Measurements from ENCODE around the gene PLEKHA4.

The PLEKHA4 gene

DNA sequence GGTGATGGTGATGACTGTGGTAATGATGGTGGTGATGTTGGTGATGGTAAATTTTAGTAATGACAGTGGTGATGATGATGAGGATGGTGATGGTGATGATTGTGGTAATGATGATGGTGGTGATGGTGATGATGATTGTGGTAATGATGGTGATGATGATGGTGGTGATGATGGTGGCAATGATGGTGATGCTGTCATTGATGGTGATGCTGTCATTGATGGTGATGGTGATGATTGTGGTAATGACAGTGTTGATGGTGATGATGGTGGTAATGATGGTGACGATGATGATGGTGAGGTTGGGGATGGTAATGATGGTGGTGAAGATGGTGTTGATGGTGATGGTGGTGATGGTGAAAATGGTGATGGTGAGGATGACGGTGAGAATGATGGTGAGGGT lies 45.9 kb downstream of the PLEKHA4 start:
- no peak for DNase-seq

DNA sequence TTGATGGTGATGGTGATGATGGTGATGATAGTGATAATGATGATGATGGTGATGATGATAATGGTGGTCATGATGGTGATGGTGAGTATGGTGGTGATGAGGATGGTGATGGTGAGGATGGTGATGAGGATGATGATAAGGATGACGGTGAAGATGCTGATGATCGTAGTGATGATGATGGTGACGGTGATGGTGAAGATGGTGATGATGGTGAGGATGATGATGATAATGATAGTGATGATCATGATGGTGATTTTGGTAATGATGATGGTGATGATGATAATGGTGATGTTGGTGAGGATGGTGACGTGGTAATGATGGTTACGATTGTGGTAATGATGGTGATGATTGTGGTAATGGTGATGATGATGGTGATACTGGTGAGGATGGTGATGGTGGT lies 46.8 kb downstream of the PLEKHA4 start:
- DNase-seq = no peak

DNA sequence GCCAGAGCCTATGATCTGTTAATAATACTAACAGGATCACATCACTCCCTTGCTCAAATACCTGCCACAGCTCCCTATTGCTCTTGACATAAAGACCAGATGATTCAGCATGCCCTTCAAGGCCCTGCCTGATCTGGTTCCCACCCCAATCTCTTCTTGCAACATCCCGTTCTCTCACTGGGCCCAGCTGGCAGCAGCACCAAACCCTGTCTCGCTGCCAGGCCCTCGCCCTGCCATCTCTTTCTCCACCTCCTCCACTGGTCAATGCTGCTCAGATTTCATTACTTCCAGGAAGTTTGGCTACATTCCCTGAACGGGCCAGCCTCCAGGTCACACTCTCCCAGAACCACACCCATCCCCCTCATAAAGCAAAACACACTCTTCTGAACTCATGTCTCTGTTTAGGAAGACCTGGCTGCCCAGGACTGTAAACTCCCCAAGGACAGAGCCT lies 49.0 kb downstream of the PLEKHA4 start:
- peak; percentile 34 for DNase-seq

DNA sequence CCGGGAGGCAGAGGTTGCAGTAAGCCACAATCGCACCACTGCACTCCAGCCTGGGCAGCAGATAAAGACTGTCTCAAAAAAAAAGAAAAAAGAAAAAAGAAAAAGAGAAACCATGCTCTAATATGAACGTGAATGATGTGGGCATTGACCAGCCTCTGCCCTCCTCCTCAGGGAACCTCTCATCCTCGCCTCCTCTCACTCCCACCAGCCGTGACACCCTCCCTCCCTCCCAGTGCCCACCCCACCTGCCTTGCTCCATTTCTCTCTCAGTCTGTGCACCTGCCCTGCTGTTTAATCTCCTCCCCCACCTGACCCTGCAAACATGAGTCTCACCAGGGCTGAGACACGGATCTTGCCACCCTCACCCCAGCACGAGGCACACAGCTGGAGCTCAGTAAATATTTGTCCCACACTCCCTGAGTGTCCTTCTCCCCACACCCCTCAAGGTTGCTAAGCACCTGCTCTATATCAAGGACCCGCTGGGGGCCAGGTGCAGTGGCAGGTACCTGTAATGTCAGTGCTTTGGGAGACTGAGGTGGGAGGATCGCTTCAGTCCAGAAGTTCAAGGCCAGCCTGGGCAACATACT lies 50.1 kb downstream of the PLEKHA4 start:
- DNase-seq = no peak

DNA sequence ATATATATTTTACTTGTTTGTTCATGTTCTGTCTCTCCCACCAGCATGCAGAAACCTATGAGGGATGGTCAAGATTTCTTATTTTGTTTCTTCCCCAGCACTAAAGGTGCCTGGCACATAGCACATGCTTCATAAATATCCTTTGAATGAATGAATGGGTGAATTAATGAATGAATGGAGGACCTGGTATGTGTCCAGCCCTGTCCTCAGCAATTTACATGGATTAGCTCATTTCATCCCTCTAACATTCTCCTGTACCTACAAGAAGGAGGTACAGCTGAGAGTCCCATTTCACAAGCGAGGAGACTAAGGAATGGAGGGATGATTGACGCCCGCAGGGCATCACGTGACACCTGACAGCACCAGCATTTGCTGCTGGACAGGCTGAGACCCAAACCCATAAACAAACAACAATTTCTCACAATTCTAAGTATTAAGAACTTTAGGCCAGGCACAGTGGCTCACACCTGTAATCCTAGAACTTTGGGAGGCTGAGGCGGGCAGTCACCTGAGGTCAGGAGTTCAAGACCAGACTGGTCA lies 50.8 kb downstream of the PLEKHA4 start:
- DNase-seq = no peak

DNA sequence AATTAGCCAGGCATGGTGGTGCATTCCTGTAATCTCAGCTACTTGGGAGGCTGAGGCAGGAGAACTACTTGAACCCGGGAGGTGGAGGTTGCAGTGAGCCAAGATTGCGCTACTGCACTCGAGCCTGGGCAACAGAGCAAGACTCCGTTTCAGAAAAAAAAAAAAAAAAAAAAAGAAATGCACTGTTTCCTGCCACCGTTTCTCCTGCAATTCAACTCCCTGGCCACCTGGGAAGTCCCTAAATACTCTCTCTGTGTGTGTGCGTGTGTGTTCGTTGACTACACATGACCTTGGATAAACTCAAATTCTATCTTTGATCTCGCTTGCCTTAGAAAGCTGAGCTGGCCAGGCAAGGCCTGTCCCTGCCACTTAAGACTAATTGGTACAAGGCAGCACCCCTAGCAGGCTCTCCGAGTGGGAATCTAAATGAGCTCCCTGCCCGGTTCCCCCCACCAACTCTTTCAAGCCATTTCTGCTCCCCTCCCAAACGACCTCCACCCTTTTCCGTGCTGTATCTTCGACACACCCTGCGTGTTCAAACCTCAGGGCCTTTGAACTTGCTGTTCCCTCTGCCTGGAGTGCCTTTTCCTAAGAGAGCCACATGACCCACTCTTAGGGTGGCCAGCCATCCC lies 52.4 kb downstream of the PLEKHA4 start:
- no peak for DNase-seq

DNA sequence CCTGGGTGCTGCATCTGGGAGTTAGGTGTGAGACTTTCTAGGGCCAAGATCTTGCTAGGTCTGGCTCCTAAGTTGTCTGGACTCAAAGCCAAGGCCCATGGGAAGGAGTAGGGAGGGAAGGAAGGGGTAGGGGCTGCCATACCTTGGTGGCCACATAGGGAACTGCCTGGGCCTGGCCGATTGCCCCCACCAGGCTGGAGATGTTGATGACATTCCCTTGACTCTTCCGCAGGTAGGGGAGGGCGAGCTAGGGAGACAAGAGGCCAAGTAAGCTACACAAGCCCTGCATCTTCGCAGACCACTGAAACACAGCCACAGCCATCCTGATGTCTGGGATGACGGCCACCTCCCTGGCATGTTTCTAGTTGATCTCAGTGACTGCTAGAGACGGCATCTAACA lies 53.5 kb downstream of the PLEKHA4 start:
- DNase-seq = no peak

DNA sequence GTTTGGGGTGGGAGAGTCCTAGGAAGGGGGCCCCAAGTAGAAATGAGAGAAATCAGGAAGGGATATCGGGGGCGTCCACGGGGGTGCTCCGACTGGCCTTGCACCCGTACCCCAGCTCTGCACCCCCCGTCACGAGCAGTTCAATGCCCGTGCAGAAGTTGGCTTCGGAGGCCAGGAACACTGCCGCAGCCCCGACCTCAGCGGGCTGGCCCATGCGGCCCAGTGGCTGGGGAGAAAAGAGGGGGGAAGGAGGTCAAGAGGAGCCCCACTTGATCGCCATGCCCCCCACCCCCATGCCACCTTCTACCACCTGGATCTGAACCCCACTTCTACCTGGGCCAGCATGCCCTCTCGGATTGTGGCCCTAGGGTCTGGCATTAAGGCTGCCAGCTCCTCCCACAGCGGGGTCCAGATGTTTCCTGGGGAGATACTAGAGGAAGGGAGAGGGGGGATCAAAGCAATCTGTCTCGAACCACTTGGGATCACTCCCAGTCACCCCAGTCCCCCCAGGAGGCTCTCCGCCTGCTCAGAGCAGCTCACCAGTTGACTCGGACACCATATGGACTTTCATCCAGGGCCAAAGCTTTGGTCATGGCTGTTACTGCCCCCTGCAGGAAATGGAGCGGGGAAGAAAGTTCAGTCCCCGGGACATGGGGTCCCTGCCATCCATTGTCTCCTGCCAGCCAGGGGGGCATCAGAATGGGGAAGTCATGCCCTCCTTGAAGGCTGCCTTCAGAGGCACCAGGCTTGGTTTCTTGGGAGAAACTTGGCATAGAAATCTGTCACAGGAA lies 55.1 kb downstream of the PLEKHA4 start:
- DNase-seq = no peak

DNA sequence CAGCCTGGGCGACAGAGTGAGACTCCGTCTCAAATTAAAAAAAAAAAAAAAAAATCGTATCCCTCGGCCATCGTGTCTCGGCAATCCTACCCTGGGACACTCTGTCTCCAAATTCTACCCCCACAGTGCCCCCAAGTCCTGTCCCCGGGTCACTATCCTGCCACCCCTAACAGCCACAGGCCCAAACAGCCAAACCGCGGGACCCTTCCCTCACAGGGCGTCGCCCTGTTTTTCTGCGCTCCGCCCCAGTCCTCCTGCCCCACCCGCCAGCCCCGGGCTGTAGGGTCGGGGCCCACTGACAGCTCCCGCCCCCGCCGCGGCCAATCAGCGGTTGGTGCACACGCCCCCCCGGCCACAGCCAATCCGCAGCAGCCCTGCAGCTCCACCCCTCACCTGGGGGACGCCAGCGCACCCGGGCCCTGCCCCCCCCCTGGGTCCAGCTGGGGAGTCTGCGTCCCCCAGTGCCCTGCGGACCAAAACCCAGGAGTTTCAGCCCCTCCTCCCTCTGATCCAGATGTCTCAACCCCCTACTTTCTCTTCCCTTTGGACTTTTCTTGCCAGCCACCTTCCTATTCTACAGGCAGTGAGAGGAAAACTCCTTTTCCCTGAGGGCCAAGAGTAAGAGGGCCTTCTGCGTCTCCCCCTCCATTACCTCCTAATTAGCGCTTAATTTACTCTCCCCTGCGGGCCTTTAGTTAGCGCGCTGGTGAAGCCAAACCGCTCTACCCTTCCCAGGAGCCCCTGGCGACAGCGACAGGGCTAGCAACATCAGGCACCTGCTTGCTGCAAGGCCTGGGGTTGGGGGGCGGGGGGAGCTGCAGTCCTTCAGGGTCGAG lies 56.1 kb downstream of the PLEKHA4 start:
- DNase-seq = peak; percentile 69

DNA sequence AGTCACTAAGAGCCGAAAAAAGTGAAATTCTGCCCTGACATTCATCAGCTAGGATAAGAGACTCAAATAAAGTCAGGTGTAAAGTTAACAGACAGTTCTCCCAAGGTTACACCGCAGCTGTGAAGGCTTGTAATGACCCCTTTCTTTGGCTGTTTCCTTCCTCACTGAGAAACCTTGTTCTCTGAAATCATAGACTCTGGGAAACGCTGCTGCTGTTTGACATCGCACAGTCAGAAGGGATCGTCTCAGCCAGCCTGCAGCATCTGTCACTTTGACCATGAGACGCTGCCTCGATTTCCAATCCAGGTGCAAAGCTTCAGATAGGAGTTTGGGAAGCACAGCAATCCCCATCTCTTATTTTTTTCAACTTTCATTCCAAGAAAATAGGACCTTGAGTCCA lies 58.3 kb downstream of the PLEKHA4 start:
- DNase-seq = no peak

DNA sequence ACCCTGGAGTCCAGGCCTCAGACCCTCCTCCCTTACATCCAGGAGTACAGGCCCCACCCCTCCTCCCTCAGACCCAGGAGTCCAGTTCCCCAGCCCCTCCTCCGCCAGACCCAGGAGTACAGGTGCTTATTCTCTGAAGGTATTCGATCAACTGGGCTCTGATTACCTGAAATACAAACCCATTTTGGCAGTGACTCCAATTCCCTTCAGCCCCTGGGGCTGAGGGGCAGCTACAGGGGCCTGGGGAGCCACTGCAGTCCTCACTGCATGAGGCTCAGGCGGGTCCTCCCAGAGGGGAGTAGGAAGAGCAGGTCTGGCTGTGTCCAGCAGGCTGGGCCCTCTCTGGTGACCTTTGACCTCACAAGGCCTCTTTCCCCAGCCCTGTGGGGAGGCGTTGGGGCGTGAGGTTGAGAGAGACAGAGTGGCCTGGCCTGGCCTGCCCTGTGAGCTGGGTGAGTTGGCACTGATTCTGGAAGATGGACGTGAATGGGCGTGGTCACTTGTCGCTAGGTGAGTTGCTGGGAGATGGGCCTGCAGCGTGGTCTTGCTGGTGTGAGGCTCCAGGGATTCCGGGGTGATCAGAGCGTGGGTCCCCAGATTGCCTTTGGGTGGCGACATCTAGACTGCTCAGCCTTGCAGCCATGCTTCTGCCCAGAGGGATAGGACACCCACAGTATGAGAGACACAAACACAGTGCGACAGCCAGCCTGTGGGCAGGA lies 60.7 kb downstream of the PLEKHA4 start:
- DNase-seq = no peak

DNA sequence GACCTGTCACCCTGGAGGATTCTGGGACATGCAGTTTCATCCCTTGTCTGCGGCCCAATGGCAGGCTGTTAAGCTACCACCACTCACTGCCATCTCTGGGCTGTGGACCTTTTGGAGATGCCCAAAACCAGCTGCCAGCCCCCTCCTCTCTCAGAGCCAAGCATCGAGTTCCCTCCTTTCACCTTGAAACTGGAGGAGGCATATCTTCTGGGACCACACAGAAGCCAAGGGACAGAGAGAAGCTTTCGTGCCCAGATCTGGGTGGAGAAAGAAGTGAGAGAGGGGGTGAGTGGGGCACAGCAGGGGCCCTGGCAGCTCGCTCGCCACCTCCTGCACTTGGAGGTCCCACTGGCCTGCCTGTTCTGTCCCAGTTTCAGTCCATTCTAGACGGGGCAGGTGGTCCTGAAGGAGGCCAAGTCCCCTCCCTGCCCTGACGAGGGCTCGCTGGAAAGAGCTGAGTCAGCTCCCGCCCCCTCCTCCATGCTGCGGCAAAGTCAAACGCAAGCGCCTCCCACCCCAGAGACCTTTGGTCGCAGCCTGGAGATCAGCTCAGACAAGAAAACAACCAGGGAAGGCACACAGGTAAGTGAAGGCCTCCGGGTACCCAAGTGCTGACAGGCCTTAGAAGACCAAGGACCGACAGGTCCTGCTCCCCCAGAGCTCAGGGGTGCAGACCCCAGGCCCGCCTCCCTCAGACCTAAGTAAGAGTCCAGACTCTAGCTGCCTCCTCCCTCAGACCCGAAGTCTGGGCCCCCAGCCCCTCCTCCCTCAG lies 61.4 kb downstream of the PLEKHA4 start:
- peak; percentile 54 for DNase-seq

DNA sequence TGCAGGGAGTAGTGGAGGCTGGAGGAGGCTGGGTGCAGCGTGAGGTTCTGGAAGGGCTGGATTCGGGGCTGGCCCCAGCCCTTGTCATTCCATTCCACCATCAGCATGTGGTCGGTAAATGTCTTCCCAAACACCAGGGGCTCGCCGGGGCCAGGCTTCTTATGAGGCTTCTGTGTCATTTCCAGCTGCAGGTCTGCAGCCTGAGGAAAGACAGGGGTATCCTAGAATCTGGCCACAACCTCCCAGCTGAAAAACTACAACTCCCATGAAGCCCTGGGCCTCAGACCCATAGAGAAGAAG lies 61.9 kb downstream of the PLEKHA4 start:
- DNase-seq = no peak

DNA sequence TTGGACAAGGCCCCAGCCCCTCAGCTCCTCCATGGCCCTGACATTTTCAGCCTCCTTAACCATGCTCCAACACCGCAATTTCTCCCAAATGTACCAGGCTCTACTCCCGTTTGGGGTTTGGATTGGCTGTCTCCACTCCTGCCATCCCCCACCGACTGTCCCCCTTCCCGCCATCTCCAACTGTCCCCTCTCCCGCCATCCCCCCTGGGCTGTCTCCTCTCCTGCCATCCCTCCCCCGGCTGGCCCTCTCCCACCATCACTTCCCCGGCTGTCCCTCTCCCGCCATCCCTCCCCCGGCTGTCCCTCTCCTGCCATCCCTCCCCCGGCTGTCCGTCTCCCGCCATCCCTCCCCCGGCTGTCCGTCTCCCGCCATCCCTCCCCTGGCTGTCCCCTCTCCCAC lies 63.0 kb downstream of the PLEKHA4 start:
- no peak for DNase-seq

DNA sequence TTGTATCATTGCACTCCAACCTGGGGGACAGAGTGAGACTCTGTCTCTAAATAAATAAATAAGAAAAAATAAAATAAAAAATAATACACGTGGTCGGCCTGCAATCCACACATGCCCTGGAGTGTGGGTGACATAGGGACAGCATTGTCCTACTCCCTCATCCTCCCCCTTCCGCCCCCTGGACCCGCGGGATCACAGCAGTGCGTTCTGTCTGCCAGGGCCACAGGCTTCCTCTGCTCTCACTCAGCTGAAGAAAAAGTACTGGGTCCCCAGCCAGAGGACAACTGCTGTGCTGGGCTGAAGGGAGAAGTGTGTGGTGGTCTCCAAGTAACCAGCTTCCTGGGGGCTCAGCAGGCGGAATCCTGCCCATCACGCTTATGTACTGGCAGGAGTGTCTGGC lies 63.9 kb downstream of the PLEKHA4 start:
- DNase-seq = no peak

DNA sequence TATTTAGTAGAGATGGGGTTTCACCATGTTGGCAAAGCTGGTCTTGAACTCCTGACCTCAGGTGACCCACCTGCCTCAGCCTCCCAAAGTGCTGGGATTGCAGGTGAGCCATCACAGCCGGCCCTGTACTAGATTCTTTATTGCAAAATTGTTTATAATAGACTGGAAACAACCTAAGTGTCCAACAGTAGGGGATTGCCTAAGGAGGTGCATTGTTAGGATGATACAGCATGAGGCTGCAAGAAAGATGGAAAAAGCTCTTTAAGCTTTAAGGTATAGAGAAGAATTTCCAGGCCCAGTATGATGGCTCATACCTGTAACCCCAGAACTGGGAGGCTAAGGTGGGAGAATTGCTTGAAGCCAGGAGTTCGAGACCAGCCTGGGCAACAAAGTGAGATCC lies 65.8 kb downstream of the PLEKHA4 start:
- DNase-seq = no peak

DNA sequence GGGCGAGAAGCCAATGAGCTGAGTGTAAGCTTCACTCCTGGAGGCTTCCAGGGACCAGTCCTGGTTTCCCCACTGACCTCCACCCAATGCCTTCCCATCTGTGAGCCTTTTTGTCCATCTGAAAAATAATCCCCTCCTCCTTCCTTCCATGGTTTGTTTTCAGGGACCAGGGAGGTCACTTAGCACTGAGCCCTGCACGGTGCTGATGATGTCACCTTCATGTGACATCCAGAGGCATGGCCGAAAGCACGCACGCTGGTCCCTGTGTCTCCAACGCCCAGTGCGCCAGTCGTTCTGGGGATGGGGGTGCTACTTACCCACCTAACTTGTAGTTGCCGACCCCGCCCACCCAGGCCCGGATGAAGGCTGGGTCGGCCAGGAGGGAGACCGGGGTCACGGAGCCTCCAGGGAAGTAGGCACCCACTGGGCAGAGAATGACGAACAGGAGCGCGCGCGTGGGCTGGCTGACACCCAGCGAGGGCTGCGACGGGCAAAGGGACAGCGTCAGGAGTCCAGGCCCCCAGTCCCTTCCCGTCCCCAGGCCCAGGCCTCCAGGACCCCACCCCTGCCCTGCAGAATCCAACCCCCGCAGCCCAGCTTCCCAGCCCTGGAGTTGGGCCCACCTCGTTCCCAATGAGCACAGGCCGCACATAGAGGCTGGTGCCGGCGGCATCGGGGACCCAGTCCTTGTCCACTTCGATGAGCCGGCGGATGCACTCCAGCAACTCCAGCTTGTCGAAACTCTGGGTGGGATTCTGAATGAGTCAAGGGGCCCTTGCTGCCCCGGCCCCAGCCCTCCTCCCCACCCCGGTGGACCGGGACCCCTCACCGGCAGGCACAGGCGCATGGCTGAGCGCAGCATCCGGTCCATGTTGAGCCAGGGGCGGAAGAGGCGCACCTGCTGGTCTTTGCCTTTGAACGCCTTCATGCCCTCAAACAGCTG lies 68.8 kb downstream of the PLEKHA4 start:
- DNase-seq = no peak

DNA sequence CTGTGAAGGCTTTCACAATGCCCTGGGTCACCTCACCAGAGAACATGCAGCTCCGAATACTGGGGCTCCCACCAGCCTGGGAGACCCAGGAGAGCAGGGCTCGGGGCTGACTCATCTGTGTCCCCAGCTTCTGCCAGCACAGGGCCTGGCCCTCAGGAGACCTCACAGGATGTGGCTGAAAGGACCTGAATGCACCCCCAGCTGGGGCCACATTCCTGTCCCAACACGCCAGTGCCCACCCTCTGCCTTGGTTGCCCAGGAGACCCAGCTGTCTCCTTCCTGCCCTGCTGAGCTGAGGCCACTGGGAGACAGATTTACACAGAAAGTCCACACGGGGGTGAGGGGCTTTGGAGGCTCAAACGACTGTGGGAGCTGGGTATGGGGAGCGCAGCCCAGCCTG lies 69.5 kb downstream of the PLEKHA4 start:
- DNase-seq = peak; percentile 83

DNA sequence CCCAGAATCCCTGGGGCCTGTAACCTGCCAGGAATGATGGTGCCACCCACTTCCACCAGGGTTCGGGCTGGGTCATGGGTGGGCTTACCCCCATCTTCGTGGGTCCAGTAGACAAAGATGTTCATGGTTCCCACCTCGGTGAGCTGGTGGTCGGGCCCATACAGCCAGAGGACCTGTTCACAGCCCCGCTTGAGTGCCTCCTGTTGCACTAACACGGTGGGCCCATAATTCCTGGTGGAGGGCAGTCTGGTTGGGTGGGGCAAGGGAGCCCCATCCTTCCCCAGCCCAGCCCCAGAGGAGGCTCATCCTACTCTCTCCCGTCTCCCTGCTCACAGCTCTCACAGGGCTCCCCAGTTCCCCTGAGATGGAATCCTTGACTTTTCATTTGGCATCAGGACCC lies 71.3 kb downstream of the PLEKHA4 start:
- DNase-seq = no peak
